ENCODE measurements around the gene ZC3H4.

ZC3H4 gene

DNA sequence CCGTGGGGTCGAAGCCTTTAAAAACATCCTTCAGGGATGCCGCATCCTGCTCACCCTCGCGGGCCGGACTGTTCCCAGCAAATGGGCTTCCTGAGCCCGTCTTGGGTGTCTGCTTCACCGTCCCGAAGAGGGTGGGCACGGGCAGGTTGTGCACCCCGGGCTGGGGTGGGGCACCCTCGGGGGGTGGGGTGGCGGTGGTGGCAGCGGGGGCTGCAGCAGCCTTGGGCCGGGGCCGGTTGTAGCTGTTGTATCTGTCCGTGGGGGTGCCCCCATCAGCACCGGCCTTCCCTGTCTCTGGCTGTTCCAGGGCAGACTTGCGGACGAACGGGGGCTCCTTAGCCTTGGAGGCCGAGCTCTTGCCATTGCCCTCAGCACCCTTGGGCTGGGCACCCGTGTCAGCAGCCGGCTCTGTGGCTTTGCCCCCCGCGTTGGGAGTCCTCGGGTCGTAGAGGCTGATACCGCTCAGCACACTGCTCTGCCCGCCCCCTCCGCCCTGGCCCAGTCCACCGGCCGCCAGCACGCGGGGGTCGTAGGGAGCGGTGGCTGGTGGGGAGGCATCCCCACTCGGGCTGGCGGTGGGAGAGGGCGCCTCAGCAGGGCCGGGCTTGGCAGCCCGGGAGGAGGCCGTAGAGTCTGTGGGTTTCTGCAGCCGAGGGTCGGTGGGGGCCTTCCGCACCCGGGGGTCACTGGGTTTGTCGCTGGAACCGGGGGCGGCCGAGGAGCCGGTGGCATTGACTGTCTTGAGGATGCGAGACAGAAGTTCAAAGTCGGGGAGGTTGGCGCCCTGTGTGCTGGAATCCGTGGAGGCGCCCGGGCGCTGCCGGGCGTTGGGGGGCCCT is 47.0 kb downstream of the ZC3H4 start:
- ATAC-seq: no peak
- no peak for TF ChIP-seq SNAI2 (CRISPR knock-in tag; IDR thresholded peaks at IDR 0.05)
- TF ChIP-seq GLIS3 (CRISPR knock-in tag; IDR thresholded peaks at IDR 0.05): no peak
- TF ChIP-seq, protein P1, sequence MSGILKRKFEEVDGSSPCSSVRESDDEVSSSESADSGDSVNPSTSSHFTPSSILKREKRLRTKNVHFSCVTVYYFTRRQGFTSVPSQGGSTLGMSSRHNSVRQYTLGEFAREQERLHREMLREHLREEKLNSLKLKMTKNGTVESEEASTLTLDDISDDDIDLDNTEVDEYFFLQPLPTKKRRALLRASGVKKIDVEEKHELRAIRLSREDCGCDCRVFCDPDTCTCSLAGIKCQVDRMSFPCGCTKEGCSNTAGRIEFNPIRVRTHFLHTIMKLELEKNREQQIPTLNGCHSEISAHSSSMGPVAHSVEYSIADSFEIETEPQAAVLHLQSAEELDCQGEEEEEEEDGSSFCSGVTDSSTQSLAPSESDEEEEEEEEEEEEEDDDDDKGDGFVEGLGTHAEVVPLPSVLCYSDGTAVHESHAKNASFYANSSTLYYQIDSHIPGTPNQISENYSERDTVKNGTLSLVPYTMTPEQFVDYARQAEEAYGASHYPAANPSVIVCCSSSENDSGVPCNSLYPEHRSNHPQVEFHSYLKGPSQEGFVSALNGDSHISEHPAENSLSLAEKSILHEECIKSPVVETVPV (CRISPR knock-in tag; IDR thresholded peaks at IDR 0.05): no peak
- no peak for TF ChIP-seq ZFP30 (CRISPR knock-in tag; IDR thresholded peaks at IDR 0.05)
- TF ChIP-seq PPARA (CRISPR knock-in tag; IDR thresholded peaks at IDR 0.05; ENCODE audit: borderline replicate concordance): no peak
- TF ChIP-seq TCF4 (CRISPR knock-in tag; IDR thresholded peaks at IDR 0.05; ENCODE audit: borderline replicate concordance): no peak

DNA sequence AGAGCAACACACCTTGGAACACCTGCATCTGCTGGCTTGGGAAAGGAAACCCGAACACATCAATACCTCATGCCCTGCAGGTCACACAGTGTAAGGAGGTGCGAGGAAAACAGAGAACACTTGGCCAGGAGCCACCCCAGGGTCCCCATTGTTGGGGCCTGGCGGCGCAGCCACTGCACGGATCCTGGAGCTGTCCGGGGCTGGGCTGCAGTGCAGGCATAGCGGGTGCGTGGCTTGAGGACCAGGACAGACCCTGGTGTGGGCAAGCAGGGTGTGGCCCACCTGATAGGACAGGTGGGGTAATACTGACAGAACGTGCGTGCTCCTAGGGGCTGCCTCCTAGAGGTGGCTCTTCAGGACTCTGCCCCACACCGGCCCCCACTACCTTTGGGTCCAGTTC is 48.3 kb downstream of the ZC3H4 start:
- TF ChIP-seq PATZ1 (CRISPR knock-in tag; IDR thresholded peaks at IDR 0.05; ENCODE audit: borderline replicate concordance): no peak
- TF ChIP-seq ESRRG (CRISPR knock-in tag; IDR thresholded peaks at IDR 0.05): no peak
- TF ChIP-seq PPARA (CRISPR knock-in tag; IDR thresholded peaks at IDR 0.05; ENCODE audit: borderline replicate concordance): no peak
- TF ChIP-seq, protein P2, sequence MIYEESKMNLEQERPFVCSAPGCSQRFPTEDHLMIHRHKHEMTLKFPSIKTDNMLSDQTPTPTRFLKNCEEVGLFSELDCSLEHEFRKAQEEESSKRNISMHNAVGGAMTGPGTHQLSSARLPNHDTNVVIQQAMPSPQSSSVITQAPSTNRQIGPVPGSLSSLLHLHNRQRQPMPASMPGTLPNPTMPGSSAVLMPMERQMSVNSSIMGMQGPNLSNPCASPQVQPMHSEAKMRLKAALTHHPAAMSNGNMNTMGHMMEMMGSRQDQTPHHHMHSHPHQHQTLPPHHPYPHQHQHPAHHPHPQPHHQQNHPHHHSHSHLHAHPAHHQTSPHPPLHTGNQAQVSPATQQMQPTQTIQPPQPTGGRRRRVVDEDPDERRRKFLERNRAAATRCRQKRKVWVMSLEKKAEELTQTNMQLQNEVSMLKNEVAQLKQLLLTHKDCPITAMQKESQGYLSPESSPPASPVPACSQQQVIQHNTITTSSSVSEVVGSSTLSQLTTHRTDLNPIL (CRISPR knock-in tag; IDR thresholded peaks at IDR 0.05; ENCODE audit: low read depth): no peak
- TF ChIP-seq ZFP30 (CRISPR knock-in tag; IDR thresholded peaks at IDR 0.05): no peak
- no peak for TF ChIP-seq ZNF70 (CRISPR knock-in tag; IDR thresholded peaks at IDR 0.05)
- ATAC-seq: no peak

DNA sequence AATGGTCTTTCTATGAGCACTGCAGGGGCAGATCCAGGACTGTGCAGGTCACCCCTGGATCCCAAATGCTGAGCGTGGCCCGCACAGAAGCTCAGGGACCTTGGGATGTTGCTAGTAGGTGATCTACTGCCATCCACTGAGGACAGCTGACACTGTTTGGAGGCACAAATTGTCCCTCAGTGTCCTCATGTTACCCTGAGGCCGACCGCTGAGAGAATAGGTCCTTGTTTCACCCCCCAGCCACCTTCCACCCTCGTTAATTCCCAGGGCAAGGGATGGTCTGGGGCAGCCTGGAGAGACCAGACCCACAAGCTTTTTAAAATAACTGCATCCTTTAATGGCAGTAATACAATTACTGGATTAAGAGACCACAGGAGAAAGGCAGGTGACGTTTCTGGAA is 49.7 kb downstream of the ZC3H4 start:
- no peak for ATAC-seq

More for the DNA sequence above, 49.7 kb downstream of the ZC3H4 start:
- no peak for TF ChIP-seq ZNF8 (CRISPR knock-in tag; IDR thresholded peaks at IDR 0.05)
- TF ChIP-seq, protein P3, sequence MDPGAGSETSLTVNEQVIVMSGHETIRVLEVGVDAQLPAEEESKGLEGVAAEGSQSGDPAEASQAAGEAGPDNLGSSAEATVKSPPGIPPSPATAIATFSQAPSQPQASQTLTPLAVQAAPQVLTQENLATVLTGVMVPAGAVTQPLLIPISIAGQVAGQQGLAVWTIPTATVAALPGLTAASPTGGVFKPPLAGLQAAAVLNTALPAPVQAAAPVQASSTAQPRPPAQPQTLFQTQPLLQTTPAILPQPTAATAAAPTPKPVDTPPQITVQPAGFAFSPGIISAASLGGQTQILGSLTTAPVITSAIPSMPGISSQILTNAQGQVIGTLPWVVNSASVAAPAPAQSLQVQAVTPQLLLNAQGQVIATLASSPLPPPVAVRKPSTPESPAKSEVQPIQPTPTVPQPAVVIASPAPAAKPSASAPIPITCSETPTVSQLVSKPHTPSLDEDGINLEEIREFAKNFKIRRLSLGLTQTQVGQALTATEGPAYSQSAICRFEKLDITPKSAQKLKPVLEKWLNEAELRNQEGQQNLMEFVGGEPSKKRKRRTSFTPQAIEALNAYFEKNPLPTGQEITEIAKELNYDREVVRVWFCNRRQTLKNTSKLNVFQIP (CRISPR knock-in tag; IDR thresholded peaks at IDR 0.05; ENCODE audit: borderline replicate concordance, low read depth): no peak
- TF ChIP-seq OSR1 (CRISPR knock-in tag; IDR thresholded peaks at IDR 0.05): no peak
- no peak for TF ChIP-seq ISL1 (CRISPR knock-in tag; IDR thresholded peaks at IDR 0.05)
- no peak for TF ChIP-seq TCF4 (CRISPR knock-in tag; IDR thresholded peaks at IDR 0.05; ENCODE audit: borderline replicate concordance)
- TF ChIP-seq TOX (CRISPR knock-in tag; IDR thresholded peaks at IDR 0.05; ENCODE audit: borderline replicate concordance): no peak
- no peak for TF ChIP-seq PATZ1 (CRISPR knock-in tag; IDR thresholded peaks at IDR 0.05; ENCODE audit: borderline replicate concordance)
- TF ChIP-seq ZNF565 (CRISPR knock-in tag; conservative IDR thresholded peaks at IDR 0.05; ENCODE audit: low read depth): no peak
- no peak for TF ChIP-seq TSHZ2 (CRISPR knock-in tag; IDR thresholded peaks at IDR 0.05)
- TF ChIP-seq GLIS3 (CRISPR knock-in tag; IDR thresholded peaks at IDR 0.05): no peak
- TF ChIP-seq RARB (CRISPR knock-in tag; IDR thresholded peaks at IDR 0.05): no peak
- TF ChIP-seq SNAI2 (CRISPR knock-in tag; IDR thresholded peaks at IDR 0.05): no peak
- TF ChIP-seq ARNTL (CRISPR knock-in tag; IDR thresholded peaks at IDR 0.05; ENCODE audit: borderline replicate concordance, low read depth): no peak
- no peak for TF ChIP-seq ZC3H10 (CRISPR knock-in tag; IDR thresholded peaks at IDR 0.05)
